SK-N-SH treated with all-trans-retinoic acid at 6 μM for 48 hours (cell line): ENCODE data around the gene TOP3A.

Source experiments
- ARNTL ChIP-seq: fragments of 450-650 bp; formaldehyde crosslinking; IDR thresholded peaks from 2 replicates; pipeline ENCODE4 v1.5.0; 2020; ENCODE audit warnings: low read depth, mild to moderate bottlenecking, moderate library complexity, borderline replicate concordance
- BACH2 ChIP-seq: fragments of 250-450 bp; sonication (Bioruptor Pico); IDR thresholded peaks from 2 replicates; pipeline ENCODE4 v1.9.0; 2021; ENCODE audit warnings: mild to moderate bottlenecking, borderline replicate concordance
- PPARA ChIP-seq: fragments of 250-450 bp; sonication (Bioruptor Pico); IDR thresholded peaks from 2 replicates; pipeline ENCODE4 v1.5.0; 2020; ENCODE audit warnings: mild to moderate bottlenecking, borderline replicate concordance

DNA sequence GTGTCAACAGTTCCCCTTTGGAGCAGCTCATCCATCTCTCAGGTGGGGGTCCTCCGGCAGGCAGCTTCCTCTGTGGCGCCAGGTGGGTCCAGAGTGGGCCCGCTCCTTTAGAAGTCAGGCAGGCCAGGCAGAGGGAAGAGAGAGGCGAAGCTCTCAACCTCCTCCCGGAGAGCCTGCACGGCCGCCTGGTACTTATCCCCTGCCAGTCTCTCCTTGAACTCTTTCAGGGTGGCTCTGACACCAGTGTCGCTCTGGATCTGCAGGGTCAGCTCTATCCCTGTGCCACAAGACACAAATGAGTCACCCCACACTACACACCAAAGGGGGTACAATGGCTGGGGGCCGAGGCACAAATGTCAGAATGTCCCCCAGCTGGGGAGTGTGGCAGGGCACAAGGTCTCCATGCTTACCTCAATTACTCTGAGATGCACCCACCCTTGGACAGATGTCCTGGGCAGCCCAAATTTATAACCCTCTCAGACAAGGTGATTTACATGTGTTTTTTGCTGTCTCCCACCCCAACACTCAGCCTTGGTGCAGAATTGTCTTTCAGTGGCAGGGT is 13.9 kb upstream of the TOP3A start:
- TF ChIP-seq PPARA (CRISPR knock-in tag) (no peak), BACH2 (CRISPR knock-in tag) (no peak), ARNTL (CRISPR knock-in tag) (no peak)
